Stimulated activated CD8-positive, alpha-beta memory T cell treated with anti-CD3 and anti-CD28 coated beads, Interleukin-15, amount 100 ng/mL, for 24 hours (primary cell): ENCODE data around the gene EME1.
A peak's percentile ranks its signal among the peaks of the same experiment; 100 is the strongest.
"Not testable (repeated sequence)": the region's sequence is repeated elsewhere in the genome, so short reads cannot be mapped to it uniquely, and the experiment has no call there.

ENCODE experiments used
- DNase-seq: peaks from one replicate; pipeline ENCODE4 v3.0.0-alpha.2; 2020; ENCODE audit warnings: low read depth

Gene EME1

GRCh38 chr17:50394711-50395110 lies 21.7 kb downstream of the EME1 start:
- no peak for DNase-seq

GRCh38 chr17:50396261-50397110 lies 23.5 kb downstream of the EME1 start:
- no peak for DNase-seq

- peak; percentile 93 for DNase-seq
These were observed 24.3 kb downstream of the EME1 start, which contains the start of gene LRRC59 for GRCh38 chr17:50397111-50397918. LRRC59 (minus strand) TSS chr17:50397523; CDS start chr17:50397317, 206 bp downstream.

GRCh38 chr17:50397919-50398285 lies 24.9 kb downstream of the EME1 start:
- no peak for DNase-seq

GRCh38 chr17:50398672-50399071 lies 25.6 kb downstream of the EME1 start:
- DNase-seq = not testable (repeated sequence)

GRCh38 chr17:50399591-50399990 lies 26.6 kb downstream of the EME1 start:
- not testable (repeated sequence) for DNase-seq

GRCh38 chr17:50405351-50405750 lies 32.3 kb downstream of the EME1 start:
- not testable (repeated sequence) for DNase-seq

- DNase-seq = no peak
These were observed 33.5 kb downstream of the EME1 start for GRCh38 chr17:50406578-50406977.

- no peak for DNase-seq
These were observed 34.9 kb downstream of the EME1 start for GRCh38 chr17:50407921-50408320.

GRCh38 chr17:50412188-50412732 lies 39.2 kb downstream of the EME1 start:
- no peak for DNase-seq

GRCh38 chr17:50414808-50415207 lies 41.8 kb downstream of the EME1 start:
- DNase-seq = no peak

- not testable (repeated sequence) for DNase-seq
These were observed 46.5 kb downstream of the EME1 start for GRCh38 chr17:50419577-50419976.

GRCh38 chr17:50420419-50421112 lies 47.5 kb downstream of the EME1 start:
- no peak for DNase-seq

- DNase-seq = no peak
These were observed 48.5 kb downstream of the EME1 start for GRCh38 chr17:50421308-50422051.

GRCh38 chr17:50422738-50423137 lies 49.7 kb downstream of the EME1 start:
- no peak for DNase-seq

GRCh38 chr17:50423553-50424159 lies 50.6 kb downstream of the EME1 start:
- DNase-seq = no peak

GRCh38 chr17:50424246-50424995 lies 51.4 kb downstream of the EME1 start:
- DNase-seq = no peak

- DNase-seq = no peak
These were observed 52.1 kb downstream of the EME1 start for GRCh38 chr17:50424996-50425681.

- DNase-seq = peak; percentile 49
These were observed 52.8 kb downstream of the EME1 start, which contains the start of gene ACSF2 for GRCh38 chr17:50425682-50426471. ACSF2 (plus strand) TSS chr17:50426218; CDS start chr17:50426262, 44 bp downstream.
